Lung (tissue), 12 donors: ENCODE results near the gene ANO1. TPM values are rescaled to one million over a fixed set of nuclear protein-coding genes. Genes with fewer than 3 reads are reported as not detected.

Experiments used
- ATAC-seq: fragments of 200-7000 bp; cut with Tn5 transposase; one replicate; pipeline ENCODE4 v1.9.1; 2020; ENCODE audit warnings: moderate number of reproducible peaks; ENCODE audit not compliant: insufficient read depth, low FRiP score
- DNase-seq, 3 donors: peaks; one replicate each; pipeline ENCODE4 v3.0.0-alpha.2; 2013 to 2017
- H3K27ac ChIP-seq, 2 donors: one replicate each; pipeline ENCODE4 v1.5.1; 2013; ENCODE audit warnings: mild to moderate bottlenecking in 2 of 2, moderate library complexity in 2 of 2, control low read depth in 1 of 2, inconsistent platforms in 1 of 2, low read depth in 1 of 2, low read length in 1 of 2
- H3K27me3 ChIP-seq, 3 donors: one replicate each; pipeline ENCODE4 v1.5.1; 2013; ENCODE audit warnings: low read length in 2 of 3; ENCODE audit not compliant: control insufficient read depth in 3 of 3, insufficient read depth in 3 of 3
- H3K36me3 ChIP-seq, 4 donors: one replicate each; pipeline ENCODE4 v1.5.1; 2013; ENCODE audit warnings: low read length in 4 of 4, mild to moderate bottlenecking in 1 of 4, moderate library complexity in 1 of 4; ENCODE audit not compliant: control insufficient read depth in 4 of 4, insufficient read depth in 4 of 4
- H3K4me1 ChIP-seq, 5 donors: one replicate each; pipeline ENCODE4 v1.5.1; 2013; ENCODE audit warnings: low read length in 5 of 5, mild to moderate bottlenecking in 2 of 5, moderate library complexity in 1 of 5; ENCODE audit not compliant: control insufficient read depth in 5 of 5, insufficient read depth in 5 of 5
- H3K4me3 ChIP-seq: one replicate; pipeline ENCODE4 v1.5.1; 2013; ENCODE audit warnings: mild to moderate bottlenecking, control low read depth, moderate library complexity
- H3K9ac ChIP-seq, 2 donors: one replicate each; pipeline ENCODE4 v1.5.1; 2013; ENCODE audit warnings: low read length in 2 of 2, control low read depth in 1 of 2; ENCODE audit not compliant: insufficient read depth in 1 of 2
- H3K9me3 ChIP-seq, 4 donors: one replicate each; pipeline ENCODE4 v1.5.1; 2013; ENCODE audit warnings: low read length in 3 of 4, mild to moderate bottlenecking in 1 of 4, moderate library complexity in 1 of 4; ENCODE audit not compliant: control insufficient read depth in 4 of 4, insufficient read depth in 3 of 4
- WGBS, 2 donors: extraction: QIAGEN DNeasy Blood & Tissue Kit; methylation state at CpG; one replicate each; pipeline ENCODE4 v1.1.7; 2013; 5-methylcytosine and 5-hydroxymethylcytosine counted together
- polyA plus RNA-seq, 2 donors: library from polyadenylated mRNA; stranded (reverse); fragments of 200-250 nt; gene quantifications; one replicate each; pipeline ENCODE4 v1.2.1, GENCODE V29; 2013
- total RNA-seq, 2 donors: library from RNA; depleted of rRNA in 1 of 2; stranded (reverse); fragments of >200 nt in 1 of 2; gene quantifications; one replicate each; pipeline ENCODE4 v1.2.1, GENCODE V29; 2014 to 2021
- TF ChIP-seq, protein P1 (sequence below): IDR thresholded peaks from 2 replicates; pipeline ENCODE4 v1.5.1; 2012; ENCODE audit warnings: mild to moderate bottlenecking; ENCODE audit errors: control extremely low read depth, extremely low read depth
- donor health status: control.
- donor health status: control.
- donor health status: Bipolar disorder and iron deficiency.
- donor health status: healthy.
- donor health status: DM: yes; HTN: yes; CAD: no.

ANO1 gene
- total and polyA plus RNA-seq, 4 donors, result 1.2 to 10.8 (median 5.5) TPM

DNA sequence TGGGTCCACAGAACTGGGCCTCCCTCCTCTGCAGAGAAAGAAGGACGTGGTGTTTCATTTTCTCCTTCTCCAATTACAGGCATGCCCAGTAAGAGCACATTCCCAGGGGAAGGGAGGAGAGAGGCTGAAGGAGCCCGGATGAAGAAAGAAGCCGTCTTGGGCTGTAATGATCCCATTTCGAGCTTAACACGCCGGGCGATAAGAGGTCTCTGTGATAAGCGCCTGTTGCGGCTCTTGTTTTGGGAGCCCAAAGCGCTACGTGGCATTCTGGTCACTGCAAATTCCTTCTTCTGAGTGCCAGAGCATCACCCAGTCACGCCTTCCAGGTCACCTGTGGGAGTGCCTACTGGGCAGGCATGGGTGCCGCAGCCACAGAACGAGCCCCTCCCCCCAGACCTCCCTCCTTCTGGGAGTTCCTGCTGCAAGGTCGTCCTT lies 57.5 kb downstream of the ANO1 start:
- Histone ChIP-seq H3K4me3 (no peak overlapping the region), H3K9me3 (no peaks in the 10 kb centered on the region), H3K27me3 (no peaks in the 10 kb centered on the region), H3K27ac (peak overlapping the region in 1 of 2 donors; percentile 1), H3K9ac (peak overlapping the region in 1 of 2 donors; percentile 47), H3K36me3 (no peaks in the 10 kb centered on the region), H3K4me1 (peaks cover 0 to 11% (median 0%) of the 10 kb centered on the region in 5 donors)
- peak; percentile 46 to 77 (median 61) for DNase-seq
- peak; percentile 64 for ATAC-seq
- 47 to 80% methylated on average over 15 of the region's 15 CpGs for WGBS, 2 donors
- TF ChIP-seq, protein P1, sequence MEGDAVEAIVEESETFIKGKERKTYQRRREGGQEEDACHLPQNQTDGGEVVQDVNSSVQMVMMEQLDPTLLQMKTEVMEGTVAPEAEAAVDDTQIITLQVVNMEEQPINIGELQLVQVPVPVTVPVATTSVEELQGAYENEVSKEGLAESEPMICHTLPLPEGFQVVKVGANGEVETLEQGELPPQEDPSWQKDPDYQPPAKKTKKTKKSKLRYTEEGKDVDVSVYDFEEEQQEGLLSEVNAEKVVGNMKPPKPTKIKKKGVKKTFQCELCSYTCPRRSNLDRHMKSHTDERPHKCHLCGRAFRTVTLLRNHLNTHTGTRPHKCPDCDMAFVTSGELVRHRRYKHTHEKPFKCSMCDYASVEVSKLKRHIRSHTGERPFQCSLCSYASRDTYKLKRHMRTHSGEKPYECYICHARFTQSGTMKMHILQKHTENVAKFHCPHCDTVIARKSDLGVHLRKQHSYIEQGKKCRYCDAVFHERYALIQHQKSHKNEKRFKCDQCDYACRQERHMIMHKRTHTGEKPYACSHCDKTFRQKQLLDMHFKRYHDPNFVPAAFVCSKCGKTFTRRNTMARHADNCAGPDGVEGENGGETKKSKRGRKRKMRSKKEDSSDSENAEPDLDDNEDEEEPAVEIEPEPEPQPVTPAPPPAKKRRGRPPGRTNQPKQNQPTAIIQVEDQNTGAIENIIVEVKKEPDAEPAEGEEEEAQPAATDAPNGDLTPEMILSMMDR, result no peak

DNA sequence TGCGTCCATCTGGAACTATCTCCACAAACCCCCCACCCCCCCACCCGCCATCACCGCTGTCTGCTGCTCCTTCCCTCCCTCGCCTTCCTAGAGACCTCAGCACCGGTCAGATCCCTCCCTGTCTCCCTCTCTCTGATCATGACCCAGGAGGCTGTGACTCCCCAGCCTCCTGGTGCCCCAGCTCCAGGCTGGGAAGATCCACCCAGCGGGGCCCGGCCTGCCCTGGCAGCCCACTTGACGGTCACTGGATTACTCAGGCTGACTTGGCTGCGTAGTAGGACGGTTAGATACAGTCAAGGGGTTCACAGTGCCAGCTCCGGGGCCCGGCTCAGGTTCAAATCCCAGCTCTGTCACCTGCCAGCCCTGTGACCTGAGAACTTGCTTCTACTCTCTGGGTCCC lies 59.3 kb downstream of the ANO1 start:
- no peaks in the 10 kb centered on the region for H3K36me3 ChIP-seq
- H3K27me3 ChIP-seq, result no peaks in the 10 kb centered on the region
- no peak overlapping the region for H3K4me3 ChIP-seq
- WGBS, 2 donors, result 92 to 95% methylated on average over 12 of the region's 12 CpGs
- ATAC-seq, result no peak
- DNase-seq, result no peak
- no peaks in the 10 kb centered on the region for H3K9me3 ChIP-seq
- no peak overlapping the region for H3K27ac ChIP-seq
- H3K4me1 ChIP-seq, result peaks cover 0 to 26% (median 7%) of the 10 kb centered on the region in 5 donors
- H3K9ac ChIP-seq, result no peak overlapping the region
- TF ChIP-seq, protein P1, result no peak

DNA sequence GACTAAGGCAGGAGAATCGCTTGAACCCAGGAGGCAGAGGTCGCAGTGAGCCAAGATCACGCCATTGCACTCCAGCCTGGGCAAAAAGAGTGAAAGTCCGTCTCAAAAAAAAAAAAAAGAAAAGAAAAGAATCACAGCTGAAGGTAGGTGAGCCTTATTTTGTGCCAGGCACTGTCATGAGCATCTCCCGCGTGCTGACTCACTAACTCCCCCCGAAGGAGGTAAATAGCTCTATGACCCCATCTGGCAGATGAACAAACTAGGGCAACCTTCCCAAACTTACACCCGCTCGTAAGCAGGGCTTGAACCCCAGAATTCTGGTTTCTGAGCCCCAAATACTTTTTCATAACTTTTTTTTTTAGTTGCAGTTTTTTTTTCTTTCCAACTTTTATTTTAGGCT lies 60.3 kb downstream of the ANO1 start:
- Histone ChIP-seq H3K4me3 (no peak overlapping the region), H3K9me3 (no peaks in the 10 kb centered on the region), H3K27ac (no peak overlapping the region), H3K36me3 (no peaks in the 10 kb centered on the region), H3K27me3 (peaks cover 0 to 3% (median 3%) of the 10 kb centered on the region in 3 donors), H3K4me1 (peaks cover 0 to 27% (median 7%) of the 10 kb centered on the region in 5 donors), H3K9ac (no peak overlapping the region)
- TF ChIP-seq, protein P1, result no peak
- WGBS, 2 donors, result 85 to 91% methylated on average over 9 of the region's 9 CpGs
- DNase-seq (no peak), ATAC-seq (no peak)
